Fibroblast of pulmonary artery (primary cell): ENCODE data around the gene TTC6.

Experiments
- DNase-seq: peaks from one replicate; pipeline ENCODE4 v3.0.0-alpha.2; 2010; ENCODE audit warnings: low read depth
- H3K4me3 ChIP-seq: replicated peaks from 2 replicates; pipeline ENCODE4 v1.5.1; 2011; ENCODE audit warnings: low read depth, mild to moderate bottlenecking, control low read depth, low read length, moderate library complexity
- TF ChIP-seq, protein P1 (sequence below): IDR thresholded peaks from 2 replicates; pipeline ENCODE4 v1.5.1; 2011; ENCODE audit warnings: mild to moderate bottlenecking, control low read depth, low read length, inconsistent platforms; ENCODE audit errors: missing control alignments

TTC6 gene

DNA sequence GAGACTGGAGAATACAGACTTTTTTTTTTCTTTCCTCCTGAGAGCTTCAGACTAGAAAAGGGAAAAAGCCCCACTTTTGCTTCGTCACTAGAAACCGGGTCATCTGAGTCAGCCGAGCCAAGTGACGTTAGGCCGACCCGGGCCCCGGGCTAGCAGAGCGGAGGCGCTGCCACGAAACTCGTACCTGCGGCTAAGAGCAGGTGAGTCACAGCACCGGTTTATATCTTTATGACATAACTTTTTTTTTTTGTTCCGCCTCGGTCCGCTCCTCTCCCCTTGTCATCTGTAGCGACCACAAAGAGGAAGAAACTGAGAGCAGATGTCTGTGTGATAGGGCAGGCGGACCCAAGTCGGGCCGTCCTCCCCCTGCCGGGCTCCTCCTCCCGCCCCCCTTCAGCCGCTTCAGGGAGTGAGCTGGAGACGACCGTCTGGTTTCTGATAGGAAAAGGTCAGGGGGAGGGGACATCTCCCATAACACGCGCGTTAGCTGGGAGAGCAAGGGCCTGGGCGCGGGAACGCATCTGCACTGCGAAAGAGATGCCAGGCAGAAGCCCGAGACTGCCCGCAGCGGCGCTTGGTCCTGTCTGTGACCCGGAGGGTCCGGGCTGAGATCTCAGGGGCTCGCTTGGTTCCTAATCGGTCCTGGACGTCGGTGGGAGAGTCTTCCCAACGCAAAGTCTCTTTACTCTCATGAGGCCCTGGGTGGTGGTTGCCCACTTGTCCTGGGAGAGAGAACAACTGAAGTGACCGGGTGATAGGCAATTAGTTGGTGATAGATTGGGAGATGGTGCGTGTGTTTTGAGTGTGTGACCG, 586 bp downstream of the TTC6 start:
- H3K4me3 ChIP-seq: peak overlapping the region; percentile 21
- TF ChIP-seq, protein P1, sequence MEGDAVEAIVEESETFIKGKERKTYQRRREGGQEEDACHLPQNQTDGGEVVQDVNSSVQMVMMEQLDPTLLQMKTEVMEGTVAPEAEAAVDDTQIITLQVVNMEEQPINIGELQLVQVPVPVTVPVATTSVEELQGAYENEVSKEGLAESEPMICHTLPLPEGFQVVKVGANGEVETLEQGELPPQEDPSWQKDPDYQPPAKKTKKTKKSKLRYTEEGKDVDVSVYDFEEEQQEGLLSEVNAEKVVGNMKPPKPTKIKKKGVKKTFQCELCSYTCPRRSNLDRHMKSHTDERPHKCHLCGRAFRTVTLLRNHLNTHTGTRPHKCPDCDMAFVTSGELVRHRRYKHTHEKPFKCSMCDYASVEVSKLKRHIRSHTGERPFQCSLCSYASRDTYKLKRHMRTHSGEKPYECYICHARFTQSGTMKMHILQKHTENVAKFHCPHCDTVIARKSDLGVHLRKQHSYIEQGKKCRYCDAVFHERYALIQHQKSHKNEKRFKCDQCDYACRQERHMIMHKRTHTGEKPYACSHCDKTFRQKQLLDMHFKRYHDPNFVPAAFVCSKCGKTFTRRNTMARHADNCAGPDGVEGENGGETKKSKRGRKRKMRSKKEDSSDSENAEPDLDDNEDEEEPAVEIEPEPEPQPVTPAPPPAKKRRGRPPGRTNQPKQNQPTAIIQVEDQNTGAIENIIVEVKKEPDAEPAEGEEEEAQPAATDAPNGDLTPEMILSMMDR: no peak
- DNase-seq: no peak

GRCh38 chr14:37596790-37597472, 1.5 kb downstream of the TTC6 start:
- TF ChIP-seq, protein P1: no peak
- H3K4me3 ChIP-seq: no peak overlapping the region
- DNase-seq: no peak

DNA sequence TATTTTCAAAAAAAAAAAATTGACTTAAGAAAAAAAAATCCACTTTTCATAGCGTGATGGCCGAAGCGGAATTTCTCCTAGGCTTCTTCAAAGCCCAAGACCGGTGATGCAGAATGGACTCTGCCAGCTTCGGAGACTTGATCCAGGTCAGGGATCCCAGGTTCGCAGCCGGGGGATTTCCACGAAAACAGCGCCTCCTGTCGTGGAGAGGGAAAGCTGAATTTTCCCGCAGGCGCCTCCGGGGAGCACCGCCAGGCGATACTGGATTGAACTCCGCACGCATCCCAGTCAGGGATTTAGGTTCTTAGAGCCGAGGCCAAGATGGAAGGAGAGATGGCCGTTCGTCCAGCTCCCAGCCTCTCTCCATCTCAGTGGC, 2.1 kb downstream of the TTC6 start:
- TF ChIP-seq, protein P1: peak; percentile 46
- no peak for DNase-seq

DNA sequence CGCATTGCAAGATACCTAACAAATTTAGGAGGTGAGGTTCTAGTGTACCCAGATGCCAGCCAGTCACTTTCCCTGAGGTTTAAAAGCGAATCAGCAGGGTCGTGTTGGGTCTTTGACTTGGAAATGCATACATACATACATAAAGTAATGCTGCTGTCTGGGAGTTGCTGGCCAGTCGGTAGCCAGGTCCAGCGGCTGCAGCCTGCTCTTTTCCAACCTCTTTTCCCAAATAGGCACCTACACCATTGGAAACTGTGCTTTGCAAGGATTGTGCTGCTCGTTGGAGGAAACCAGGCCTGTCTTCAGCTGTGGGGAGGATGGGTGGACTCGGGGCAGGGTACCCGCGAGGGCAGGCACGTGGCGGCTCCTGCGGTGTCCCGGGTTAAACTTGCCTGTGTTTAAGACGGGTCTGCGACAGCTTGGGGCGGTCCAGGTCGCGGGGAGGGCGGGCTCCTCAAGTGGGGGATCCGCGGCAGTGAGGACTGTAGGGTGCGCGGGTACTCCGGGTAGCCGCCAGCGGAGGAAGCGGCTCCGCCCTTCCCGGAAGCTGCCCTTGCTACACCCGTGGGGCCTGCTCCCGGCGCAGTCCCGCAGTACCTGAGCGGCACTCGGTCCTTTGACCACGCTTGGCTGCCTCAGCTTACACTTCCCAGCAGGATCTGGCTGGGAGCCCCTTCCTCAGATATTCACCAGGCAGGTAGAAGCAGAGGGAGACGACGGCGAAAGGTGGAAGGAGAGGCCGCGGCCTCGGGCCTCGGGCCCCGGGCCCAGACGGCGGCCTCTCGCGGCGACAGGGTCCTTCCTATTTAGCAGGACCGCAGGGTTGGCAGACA, 2.7 kb downstream of the TTC6 start:
- DNase-seq: no peak
- TF ChIP-seq, protein P1: no peak
- H3K4me3 ChIP-seq: no peak overlapping the region

More for the DNA sequence above, 2.1 kb downstream of the TTC6 start:
- no peak overlapping the region for H3K4me3 ChIP-seq

DNA sequence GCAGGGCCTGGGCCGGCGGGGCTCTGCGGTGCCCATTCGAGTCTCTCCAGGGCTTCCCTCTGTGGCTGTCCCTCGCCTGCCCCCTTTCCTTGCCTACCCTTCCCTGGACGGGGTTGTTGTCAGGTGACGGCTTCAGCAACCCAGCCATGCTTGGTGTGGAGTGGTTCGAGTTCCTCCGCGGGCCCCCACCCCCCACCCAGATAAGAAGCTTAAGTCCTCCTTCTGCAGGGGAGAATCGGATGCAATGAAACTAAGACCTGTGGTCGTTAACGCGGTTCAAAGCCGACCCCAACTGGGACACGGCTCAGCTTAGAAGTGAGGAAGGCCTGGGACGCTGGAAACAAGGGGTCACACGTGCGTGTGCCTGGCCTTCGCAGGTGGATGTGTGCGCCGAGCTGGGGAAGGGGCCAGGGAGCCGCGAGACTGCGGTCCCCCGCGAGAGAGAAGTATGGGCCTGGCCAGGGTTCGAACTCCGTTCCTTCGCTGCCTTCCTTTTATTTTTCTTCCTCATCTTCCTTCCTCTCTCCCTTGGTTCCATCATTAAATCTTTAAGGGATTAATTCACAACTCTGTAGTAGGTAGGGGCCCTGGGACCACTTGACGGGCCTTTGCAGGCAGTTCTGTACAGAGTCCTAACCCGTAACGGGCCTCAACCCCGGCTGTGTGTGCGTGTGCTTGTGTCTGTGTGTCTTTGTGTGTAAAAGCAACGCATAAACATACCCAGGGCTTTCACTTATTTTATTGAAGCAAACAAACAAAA, 3.5 kb downstream of the TTC6 start:
- TF ChIP-seq, protein P1: no peak
- H3K4me3 ChIP-seq: no peak overlapping the region
- DNase-seq: no peak
